ENCODE data around the gene MAPK8. TPM values are rescaled to one million over a fixed set of nuclear protein-coding genes. Genes with fewer than 3 reads are reported as not detected.

Gene MAPK8
- total RNA-seq, 1 experiment from 2014 or later: 67.5 TPM

GRCh38 chr10:48369501-48369900 lies 63.0 kb downstream of the MAPK8 start:
- H3K4me1 ChIP-seq (replicated peaks; ENCODE audit: insufficient read depth): peaks cover 7% of the 10 kb centered on the region; the same call in 1 of the 2 replicates
- H3K79me2 ChIP-seq (ENCODE audit: low read depth): peaks cover 25% of the 10 kb centered on the region
- no peaks in the 10 kb centered on the region; the same call in 1 of the 2 replicates for H3K9me2 ChIP-seq (ENCODE audit: insufficient read depth)
- no peaks in the 10 kb centered on the region for H3K36me3 ChIP-seq (ENCODE audit: low read depth)
- no peak overlapping the region for H3K4me3 ChIP-seq
- intact Hi-C loops (cut with micrococcal nuclease; ENCODE audit: unreplicated experiment): no loop called here
- H3K9me3 ChIP-seq (ENCODE audit: insufficient read depth, low read depth): no peaks in the 10 kb centered on the region
- ChIA-PET POLR2A (ENCODE audit: unreplicated experiment) (no interaction called here), CTCF (no interaction called here)
- no TSS peak for BruUV-seq (replicated peaks)
- H3F3A ChIP-seq (ENCODE audit: insufficient read depth, low read depth): no peaks in the 10 kb centered on the region
- no peak for DNase-seq
- no peak overlapping the region for H3K27ac ChIP-seq
- TF ChIP-seq CTCF (conservative IDR thresholded peaks at IDR 0.05) (no peak), EZH2 (IDR thresholded peaks at IDR 0.05; ENCODE audit: low read depth) (no peak)
- H3K27me3 ChIP-seq (ENCODE audit: insufficient read depth, low read depth): no peaks in the 10 kb centered on the region
- H2AFZ ChIP-seq: no peak overlapping the region
- H3K4me2 ChIP-seq: no peak overlapping the region
- H4K20me1 ChIP-seq (ENCODE audit: insufficient read depth): peaks cover 3% of the 10 kb centered on the region; the same call in 1 of the 2 replicates

- ChIA-PET POLR2A (ENCODE audit: unreplicated experiment) (interaction anchor here (0.7 kb wide), 1 partner anchor 225 kb away, joined by 3 read pairs; no protein-coding TSS in a partner anchor), CTCF (no interaction called here)
- H3K27ac ChIP-seq: no peak overlapping the region
- no peak overlapping the region for H2AFZ ChIP-seq
- no TSS peak for BruUV-seq (replicated peaks)
- H3K9me2 ChIP-seq (ENCODE audit: insufficient read depth): 0 out of 2 replicates have a peak, but pooled peaks cover 3% of the 10 kb centered on the region
- no peaks in the 10 kb centered on the region for H3K4me1 ChIP-seq (replicated peaks; ENCODE audit: insufficient read depth)
- H4K20me1 ChIP-seq (ENCODE audit: insufficient read depth): peaks cover 3% of the 10 kb centered on the region; the same call in 1 of the 2 replicates
- H3K79me2 ChIP-seq (ENCODE audit: low read depth): no peaks in the 10 kb centered on the region
- H3K4me3 ChIP-seq: no peak overlapping the region
- intact Hi-C loops (cut with micrococcal nuclease; ENCODE audit: unreplicated experiment): no loop called here
- no peaks in the 10 kb centered on the region for H3K27me3 ChIP-seq (ENCODE audit: insufficient read depth, low read depth)
- no peaks in the 10 kb centered on the region for H3K36me3 ChIP-seq (ENCODE audit: low read depth)
- DNase-seq: no peak
- peaks cover under 1% of the 10 kb centered on the region for H3F3A ChIP-seq (ENCODE audit: insufficient read depth, low read depth)
- peaks cover 4% of the 10 kb centered on the region; the same call in 1 of the 2 replicates for H3K9me3 ChIP-seq (ENCODE audit: insufficient read depth, low read depth)
- no peak overlapping the region for H3K4me2 ChIP-seq
- no peak for TF ChIP-seq CTCF (conservative IDR thresholded peaks at IDR 0.05)
- no peak for TF ChIP-seq EZH2 (IDR thresholded peaks at IDR 0.05; ENCODE audit: low read depth)
These were observed 71.5 kb downstream of the MAPK8 start for GRCh38 chr10:48377751-48378530.

- H3F3A ChIP-seq (ENCODE audit: insufficient read depth, low read depth): peaks cover 4% of the 10 kb centered on the region
- no peak overlapping the region for H3K4me2 ChIP-seq
- TF ChIP-seq EZH2 (IDR thresholded peaks at IDR 0.05; ENCODE audit: low read depth) (no peak), CTCF (conservative IDR thresholded peaks at IDR 0.05) (no peak)
- no peaks in the 10 kb centered on the region for H3K27me3 ChIP-seq (ENCODE audit: insufficient read depth, low read depth)
- no peaks in the 10 kb centered on the region for H3K36me3 ChIP-seq (ENCODE audit: low read depth)
- CTCF ChIA-PET: no interaction called here
- no peak overlapping the region for H3K4me3 ChIP-seq
- no peak overlapping the region for H3K27ac ChIP-seq
- DNase-seq: no peak
- POLR2A ChIA-PET (ENCODE audit: unreplicated experiment): no interaction called here
- peaks cover 4% of the 10 kb centered on the region; the same call in 1 of the 2 replicates for H3K9me3 ChIP-seq (ENCODE audit: insufficient read depth, low read depth)
- no peaks in the 10 kb centered on the region for H3K4me1 ChIP-seq (replicated peaks; ENCODE audit: insufficient read depth)
- 0 out of 2 replicates have a peak, but pooled peaks cover 3% of the 10 kb centered on the region for H3K9me2 ChIP-seq (ENCODE audit: insufficient read depth)
- no TSS peak for BruUV-seq (replicated peaks)
- H2AFZ ChIP-seq: no peak overlapping the region
- 0 out of 2 replicates have a peak, but pooled peaks cover 1% of the 10 kb centered on the region for H3K79me2 ChIP-seq (ENCODE audit: low read depth)
- intact Hi-C loops (cut with micrococcal nuclease; ENCODE audit: unreplicated experiment): no loop called here
- peaks cover 6% of the 10 kb centered on the region; the same call in 1 of the 2 replicates for H4K20me1 ChIP-seq (ENCODE audit: insufficient read depth)
These were observed 72.2 kb downstream of the MAPK8 start for GRCh38 chr10:48378675-48379074.

Data from PC-9 (cell line).